PFSK-1 (cell line): ENCODE data around the gene TBX1.

Source experiments
- FOXP2 ChIP-seq: optimal IDR thresholded peaks from 2 replicates; pipeline ENCODE3; 2011; ENCODE audit warnings: borderline replicate concordance, control low read depth, inconsistent platforms; ENCODE audit not compliant: insufficient read depth; ENCODE audit errors: extremely low read length, extremely low read depth
- POLR2AphosphoS5 ChIP-seq: IDR thresholded peaks from 2 replicates; pipeline ENCODE4 v1.6.1; 2012; ENCODE audit warnings: low read depth, mild to moderate bottlenecking, control low read depth, low read length, moderate library complexity
- SIN3A ChIP-seq: IDR thresholded peaks from 2 replicates; pipeline ENCODE4 v1.6.1; 2012; ENCODE audit warnings: mild to moderate bottlenecking, low read length, moderate library complexity, borderline replicate concordance; ENCODE audit not compliant: insufficient read depth
- TAF1 ChIP-seq: IDR thresholded peaks from 2 replicates; pipeline ENCODE4 v1.6.1; 2012; ENCODE audit warnings: low read length, control low read depth, borderline replicate concordance; ENCODE audit not compliant: insufficient read depth
- TF ChIP-seq, protein P1 (sequence below), 2 experiments: IDR thresholded peaks; 2 replicates each; pipeline versions ENCODE4 v1.6.1 to v1.8.0; 2011 to 2012; ENCODE audit warnings: low read depth in 2 of 2, low read length in 2 of 2, control low read depth in 1 of 2, inconsistent platforms in 1 of 2, mild to moderate bottlenecking in 1 of 2, moderate library complexity in 1 of 2; ENCODE audit not compliant: insufficient read depth in 1 of 2

Gene TBX1

DNA sequence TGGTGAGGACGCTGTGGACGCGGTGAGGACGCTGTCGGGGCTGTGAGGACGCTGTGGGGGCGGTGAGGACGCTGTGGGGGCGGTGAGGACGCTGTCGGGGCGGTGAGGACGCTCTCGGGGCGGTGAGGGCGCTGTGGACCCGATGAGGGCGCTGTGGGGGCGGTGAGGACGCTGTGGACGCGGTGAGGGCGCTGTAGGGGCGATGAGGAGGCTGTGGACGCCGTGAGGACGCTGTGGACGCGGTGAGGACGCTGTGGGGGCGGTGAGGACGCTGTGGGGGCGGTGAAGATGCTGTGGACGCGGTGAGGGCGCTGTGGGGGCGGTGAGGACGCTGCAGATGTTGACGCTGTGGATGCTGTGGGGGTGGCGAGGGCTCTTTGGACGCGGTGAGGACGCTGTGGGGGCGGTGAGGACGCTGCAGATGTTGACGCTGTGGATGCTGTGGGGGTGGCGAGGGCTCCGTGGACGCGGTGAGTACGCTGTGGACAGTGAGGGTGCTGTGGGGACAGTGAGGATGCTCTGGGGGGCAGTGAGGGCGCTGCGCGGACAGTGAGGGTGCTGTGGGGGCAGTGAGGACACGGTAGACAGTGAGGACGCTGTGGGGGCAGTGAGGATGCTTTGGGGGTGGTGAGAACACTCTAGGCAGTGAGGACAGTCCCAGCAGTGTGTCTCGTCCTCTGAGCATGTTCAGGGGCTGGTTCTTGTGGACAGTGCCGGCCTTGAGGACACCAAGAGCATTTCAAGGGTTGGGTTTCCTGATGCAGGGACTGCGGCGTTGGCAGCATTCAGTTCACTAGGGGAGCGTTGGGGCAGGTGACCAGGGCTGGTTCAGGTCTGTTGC, 33.0 kb upstream of the TBX1 start:
- no peak for TF ChIP-seq SIN3A
- TF ChIP-seq, protein P1, sequence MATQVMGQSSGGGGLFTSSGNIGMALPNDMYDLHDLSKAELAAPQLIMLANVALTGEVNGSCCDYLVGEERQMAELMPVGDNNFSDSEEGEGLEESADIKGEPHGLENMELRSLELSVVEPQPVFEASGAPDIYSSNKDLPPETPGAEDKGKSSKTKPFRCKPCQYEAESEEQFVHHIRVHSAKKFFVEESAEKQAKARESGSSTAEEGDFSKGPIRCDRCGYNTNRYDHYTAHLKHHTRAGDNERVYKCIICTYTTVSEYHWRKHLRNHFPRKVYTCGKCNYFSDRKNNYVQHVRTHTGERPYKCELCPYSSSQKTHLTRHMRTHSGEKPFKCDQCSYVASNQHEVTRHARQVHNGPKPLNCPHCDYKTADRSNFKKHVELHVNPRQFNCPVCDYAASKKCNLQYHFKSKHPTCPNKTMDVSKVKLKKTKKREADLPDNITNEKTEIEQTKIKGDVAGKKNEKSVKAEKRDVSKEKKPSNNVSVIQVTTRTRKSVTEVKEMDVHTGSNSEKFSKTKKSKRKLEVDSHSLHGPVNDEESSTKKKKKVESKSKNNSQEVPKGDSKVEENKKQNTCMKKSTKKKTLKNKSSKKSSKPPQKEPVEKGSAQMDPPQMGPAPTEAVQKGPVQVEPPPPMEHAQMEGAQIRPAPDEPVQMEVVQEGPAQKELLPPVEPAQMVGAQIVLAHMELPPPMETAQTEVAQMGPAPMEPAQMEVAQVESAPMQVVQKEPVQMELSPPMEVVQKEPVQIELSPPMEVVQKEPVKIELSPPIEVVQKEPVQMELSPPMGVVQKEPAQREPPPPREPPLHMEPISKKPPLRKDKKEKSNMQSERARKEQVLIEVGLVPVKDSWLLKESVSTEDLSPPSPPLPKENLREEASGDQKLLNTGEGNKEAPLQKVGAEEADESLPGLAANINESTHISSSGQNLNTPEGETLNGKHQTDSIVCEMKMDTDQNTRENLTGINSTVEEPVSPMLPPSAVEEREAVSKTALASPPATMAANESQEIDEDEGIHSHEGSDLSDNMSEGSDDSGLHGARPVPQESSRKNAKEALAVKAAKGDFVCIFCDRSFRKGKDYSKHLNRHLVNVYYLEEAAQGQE (IDR thresholded peaks at IDR 0.05; ENCODE audit: insufficient read depth in 1 of 2, low read depth in 2 of 2, low read length in 2 of 2), result no peak
- TF ChIP-seq TAF1, result no peak
- TF ChIP-seq POLR2AphosphoS5, result no peak
- TF ChIP-seq FOXP2, result no peak

- TF ChIP-seq FOXP2 (no peak), SIN3A (no peak), TAF1 (no peak), POLR2AphosphoS5 (no peak)
- TF ChIP-seq, protein P1 (IDR thresholded peaks at IDR 0.05; ENCODE audit: insufficient read depth in 1 of 2, low read depth in 2 of 2, low read length in 2 of 2), result no peak
These were observed 32.3 kb upstream of the TBX1 start for GRCh38 chr22:19728271-19728670.

- TF ChIP-seq, protein P1 (IDR thresholded peaks at IDR 0.05; ENCODE audit: insufficient read depth in 1 of 2, low read depth in 2 of 2, low read length in 2 of 2), result no peak
- TF ChIP-seq TAF1 (no peak), SIN3A (no peak), FOXP2 (no peak), POLR2AphosphoS5 (no peak)
These were observed 31.7 kb upstream of the TBX1 start for GRCh38 chr22:19728836-19729235.

GRCh38 chr22:19729507-19729906, 31.1 kb upstream of the TBX1 start:
- TF ChIP-seq, protein P1 (IDR thresholded peaks at IDR 0.05; ENCODE audit: insufficient read depth in 1 of 2, low read depth in 2 of 2, low read length in 2 of 2), result no peak
- TF ChIP-seq POLR2AphosphoS5 (no peak), TAF1 (no peak)

- no peak for TF ChIP-seq POLR2AphosphoS5
- no peak for TF ChIP-seq TAF1
- no peak for TF ChIP-seq FOXP2
- TF ChIP-seq SIN3A, result no peak
- TF ChIP-seq, protein P1 (IDR thresholded peaks at IDR 0.05; ENCODE audit: insufficient read depth in 1 of 2, low read depth in 2 of 2, low read length in 2 of 2), result no peak
These were observed 30.4 kb upstream of the TBX1 start for GRCh38 chr22:19730198-19730597.
